Activated T-cell treated with anti-CD3 and anti-CD28 coated beads, Interleukin-2, amount 50 U/mL, for 4 hours (primary cell): Measurements from ENCODE around the gene CSNK1G1. TPM values are rescaled to one million over a fixed set of nuclear protein-coding genes. Genes with fewer than 3 reads are reported as not detected.

Experiments
- ATAC-seq, 2 donors: fragments of 200-7000 bp; cut with Tn5 transposase; one replicate each; pipeline ENCODE4 v1.10.0; 2021
- DNase-seq: peaks from one replicate; pipeline ENCODE4 v3.0.0-alpha.2; 2020
- H3K27me3 Mint-ChIP-seq: one replicate; pipeline ENCODE4 v1.8.0; 2021; ENCODE audit warnings: low read depth, mixed read lengths
- H3K36me3 Mint-ChIP-seq: one replicate; pipeline ENCODE4 v1.8.0; 2022; ENCODE audit warnings: mixed read lengths; ENCODE audit not compliant: insufficient read depth
- H3K4me1 Mint-ChIP-seq: one replicate; pipeline ENCODE4 v1.8.0; 2021; ENCODE audit warnings: low read depth, mixed read lengths
- H3K4me3 Mint-ChIP-seq: one replicate; pipeline ENCODE4 v1.8.0; 2021; ENCODE audit warnings: mild to moderate bottlenecking, moderate library complexity, mixed read lengths
- H3K9me3 Mint-ChIP-seq: one replicate; pipeline ENCODE4 v1.8.0; 2021; ENCODE audit warnings: mixed read lengths
- total RNA-seq, 3 donors: library from RNA; stranded (reverse); gene quantifications; one replicate each; pipeline ENCODE4 v1.2.1, GENCODE V29; 2021

Gene CSNK1G1
- total RNA-seq, 3 donors from 2014 or later, result 24.4 to 27.4 (median 25.1) TPM

DNA sequence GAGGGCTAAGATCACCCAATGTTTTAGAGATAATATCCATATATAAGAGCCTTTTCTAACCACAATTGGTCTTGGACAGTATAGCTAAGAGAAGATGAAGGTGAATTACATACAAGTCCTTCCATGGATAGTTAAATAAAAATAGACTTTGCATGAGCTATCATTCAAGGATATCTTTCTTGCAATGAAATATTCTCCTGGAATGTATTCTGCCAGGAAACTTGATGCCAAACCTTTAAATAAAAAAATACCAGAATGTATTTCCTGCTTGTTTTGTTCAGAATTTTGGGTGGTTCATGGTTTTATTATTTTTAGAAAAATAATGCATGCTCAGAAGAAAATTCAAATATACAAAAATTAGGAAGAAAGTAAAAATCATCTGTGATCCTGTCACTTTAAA, 104.3 kb downstream of the CSNK1G1 start:
- DNase-seq, result no peak
- ATAC-seq, result no peak
- no peak overlapping the region for H3K4me3 Mint-ChIP-seq
- no peaks in the 10 kb centered on the region for H3K27me3 Mint-ChIP-seq
- peaks cover 39% of the 10 kb centered on the region for H3K4me1 Mint-ChIP-seq
- peaks cover 24% of the 10 kb centered on the region for H3K36me3 Mint-ChIP-seq
- H3K9me3 Mint-ChIP-seq, result no peaks in the 10 kb centered on the region

DNA sequence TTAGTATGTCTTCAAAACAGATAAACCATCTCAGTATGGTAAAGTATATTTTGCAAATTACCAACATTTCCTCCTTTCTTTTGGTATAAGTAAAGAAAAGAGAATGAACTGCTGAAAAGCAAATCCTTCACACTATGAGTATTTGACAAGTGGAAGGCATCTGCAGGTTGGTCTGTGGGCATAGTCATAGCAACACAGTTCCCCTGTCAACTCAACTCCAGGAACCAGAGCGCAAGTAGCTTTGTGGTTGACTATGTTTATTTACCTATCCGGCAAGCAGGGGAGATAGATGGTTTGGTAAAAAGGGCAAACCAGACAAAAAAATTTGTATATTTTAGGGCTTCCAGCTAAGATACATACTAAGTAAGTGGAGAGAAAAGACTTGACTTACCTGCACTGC, 104.9 kb downstream of the CSNK1G1 start:
- H3K9me3 Mint-ChIP-seq, result no peaks in the 10 kb centered on the region
- peaks cover 40% of the 10 kb centered on the region for H3K4me1 Mint-ChIP-seq
- ATAC-seq, result no peak
- DNase-seq, result no peak
- no peak overlapping the region for H3K4me3 Mint-ChIP-seq
- H3K36me3 Mint-ChIP-seq, result peaks cover 24% of the 10 kb centered on the region
- no peaks in the 10 kb centered on the region for H3K27me3 Mint-ChIP-seq

DNA sequence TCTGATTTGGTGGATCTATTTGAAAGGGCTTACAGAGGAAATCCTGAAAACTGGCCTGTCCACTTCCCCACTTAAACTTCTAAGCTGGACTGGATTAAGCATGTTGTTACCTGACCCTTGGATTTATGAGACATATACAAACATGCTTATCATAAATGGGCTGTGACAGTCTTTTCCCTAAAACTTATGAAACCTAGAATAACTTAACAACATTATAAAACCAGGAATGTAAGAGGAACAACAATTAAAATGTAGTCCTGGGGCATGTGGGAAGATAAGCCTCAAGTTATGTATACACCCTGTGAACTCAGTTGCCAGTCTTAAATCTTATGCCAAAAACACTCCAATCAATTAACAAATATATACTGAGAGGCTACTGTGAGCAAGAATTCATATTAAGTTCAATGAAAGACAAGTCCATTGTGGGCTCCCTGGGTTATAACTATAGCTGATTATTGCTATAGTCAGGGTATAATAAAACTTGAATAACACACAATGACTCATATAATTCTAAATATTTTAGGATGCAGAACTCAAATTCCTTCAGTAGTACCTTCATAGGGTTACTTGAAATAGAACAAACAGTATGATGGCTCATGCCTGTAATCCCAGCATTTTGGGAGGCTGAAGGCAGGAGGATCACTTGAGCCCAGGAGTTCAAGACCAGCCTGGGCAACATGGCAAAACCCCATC, 105.9 kb downstream of the CSNK1G1 start:
- Mint-ChIP-seq H3K27me3 (no peaks in the 10 kb centered on the region), H3K9me3 (no peaks in the 10 kb centered on the region), H3K36me3 (peaks cover 22% of the 10 kb centered on the region), H3K4me1 (peaks cover 36% of the 10 kb centered on the region), H3K4me3 (no peak overlapping the region)
- DNase-seq (no peak), ATAC-seq (no peak)

DNA sequence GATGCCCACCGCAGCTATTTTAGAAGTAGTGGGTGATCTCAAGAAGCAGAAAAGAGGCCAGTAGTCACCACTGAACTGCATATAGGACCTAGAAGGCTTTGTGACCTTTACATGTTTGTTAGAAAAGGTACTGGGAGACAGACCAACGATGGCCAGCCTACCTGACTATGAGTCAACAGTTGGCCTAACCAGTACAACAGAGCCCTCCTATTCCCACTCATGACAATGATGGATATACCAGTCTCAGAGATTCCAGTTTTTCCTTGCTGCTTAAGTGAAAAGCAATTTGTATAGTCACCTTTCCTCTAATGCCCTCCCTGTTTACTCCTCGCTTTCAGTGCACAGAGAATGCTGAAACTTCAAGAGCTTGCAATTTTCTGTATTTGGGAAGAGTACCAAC, 106.6 kb downstream of the CSNK1G1 start:
- ATAC-seq, result no peak
- H3K4me3 Mint-ChIP-seq, result no peak overlapping the region
- DNase-seq, result no peak
- no peaks in the 10 kb centered on the region for H3K9me3 Mint-ChIP-seq
- H3K36me3 Mint-ChIP-seq, result peaks cover 25% of the 10 kb centered on the region
- H3K27me3 Mint-ChIP-seq, result no peaks in the 10 kb centered on the region
- H3K4me1 Mint-ChIP-seq, result peaks cover 41% of the 10 kb centered on the region

DNA sequence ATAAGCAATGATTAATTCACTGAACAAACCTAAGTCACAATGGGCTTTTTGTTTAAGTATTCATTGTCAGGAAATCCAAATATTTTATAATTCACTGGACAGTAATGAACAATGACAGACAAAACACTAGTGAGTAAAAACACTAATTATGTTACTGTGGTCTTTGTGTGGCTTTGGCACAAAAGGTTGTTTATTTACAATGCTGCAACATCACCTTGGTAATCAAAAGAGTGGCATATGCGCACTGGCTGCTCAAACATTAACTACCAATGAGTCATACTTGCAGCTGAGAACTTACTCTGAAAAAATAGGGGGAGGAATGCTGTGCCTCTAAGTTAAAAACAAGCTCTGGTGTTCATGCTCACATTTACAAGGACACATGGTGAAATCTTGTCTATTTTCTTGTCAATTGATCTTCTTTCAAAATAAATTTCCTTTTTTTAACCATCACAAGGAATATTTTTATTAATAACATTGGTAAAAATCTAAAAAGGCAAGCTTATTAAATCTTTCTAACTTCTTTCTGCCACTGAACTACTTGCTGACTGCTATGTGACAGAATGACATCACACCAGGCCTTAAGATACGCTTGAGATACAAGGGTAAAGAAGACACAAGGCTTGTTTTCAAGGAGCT, 107.9 kb downstream of the CSNK1G1 start:
- peaks cover 41% of the 10 kb centered on the region for H3K4me1 Mint-ChIP-seq
- H3K36me3 Mint-ChIP-seq, result peaks cover 25% of the 10 kb centered on the region
- peak; percentile 52 to 66 for ATAC-seq
- DNase-seq, result no peak
- no peaks in the 10 kb centered on the region for H3K27me3 Mint-ChIP-seq
- H3K4me3 Mint-ChIP-seq, result no peak overlapping the region
- no peaks in the 10 kb centered on the region for H3K9me3 Mint-ChIP-seq

DNA sequence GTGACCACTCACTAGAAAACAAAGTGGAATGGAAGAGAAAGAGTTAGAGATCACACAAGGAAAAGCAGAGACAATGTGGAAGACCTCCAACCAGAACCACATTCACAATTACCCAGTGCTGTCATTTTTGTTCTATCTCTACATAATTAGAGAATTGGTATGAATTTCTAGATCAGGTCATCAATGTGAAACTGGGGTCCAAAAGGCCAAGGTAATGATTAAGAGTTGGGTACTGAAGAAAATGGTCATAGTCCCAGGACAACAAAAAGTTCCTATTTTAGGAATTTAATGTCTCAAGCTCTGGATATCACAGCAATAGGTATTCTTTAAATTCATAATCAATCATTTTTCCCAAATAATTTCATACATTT, 108.5 kb downstream of the CSNK1G1 start:
- Mint-ChIP-seq H3K4me1 (peaks cover 41% of the 10 kb centered on the region), H3K9me3 (no peaks in the 10 kb centered on the region), H3K27me3 (no peaks in the 10 kb centered on the region), H3K36me3 (peaks cover 25% of the 10 kb centered on the region), H3K4me3 (no peak overlapping the region)
- no peak for DNase-seq
- no peak for ATAC-seq

DNA sequence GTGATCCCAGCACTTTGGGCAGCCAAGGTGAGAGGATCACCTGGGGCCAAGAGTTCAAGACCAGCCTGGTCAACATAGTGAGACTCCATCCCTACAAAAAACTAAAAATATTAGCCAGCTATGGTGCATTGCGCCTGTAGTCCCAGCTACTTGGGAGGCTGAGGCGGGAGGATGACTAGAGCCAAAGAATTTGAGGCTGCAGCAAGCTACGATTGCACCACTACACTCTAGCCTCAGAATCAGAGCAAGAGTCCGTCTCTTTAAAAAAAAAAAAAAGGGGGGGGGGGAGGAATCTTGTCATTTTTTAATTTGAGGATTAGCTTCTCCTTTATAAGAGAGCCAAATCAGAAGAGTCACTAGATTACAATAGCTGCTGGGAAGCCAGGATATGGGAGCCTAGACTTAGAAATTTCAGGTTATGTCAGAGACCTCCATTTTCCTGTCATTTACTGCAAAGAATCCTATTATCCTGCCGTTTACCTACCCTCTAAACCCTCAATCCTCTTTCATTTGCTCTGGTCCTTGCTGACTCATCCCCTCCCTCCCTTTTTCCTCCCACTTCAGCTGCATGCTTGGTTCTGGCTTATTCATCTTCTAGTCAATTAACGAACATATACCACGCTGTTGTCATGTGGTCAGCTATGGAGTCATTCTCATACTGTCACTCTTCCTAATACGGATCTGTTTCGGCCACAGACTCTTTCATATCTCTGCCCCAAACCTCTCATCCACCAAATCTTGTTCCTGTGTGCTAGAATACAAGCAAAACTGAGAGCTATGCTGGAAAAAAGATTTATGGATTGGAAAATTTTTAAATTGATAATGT, 109.4 kb downstream of the CSNK1G1 start:
- peak; percentile 92 to 94 for ATAC-seq

DNA sequence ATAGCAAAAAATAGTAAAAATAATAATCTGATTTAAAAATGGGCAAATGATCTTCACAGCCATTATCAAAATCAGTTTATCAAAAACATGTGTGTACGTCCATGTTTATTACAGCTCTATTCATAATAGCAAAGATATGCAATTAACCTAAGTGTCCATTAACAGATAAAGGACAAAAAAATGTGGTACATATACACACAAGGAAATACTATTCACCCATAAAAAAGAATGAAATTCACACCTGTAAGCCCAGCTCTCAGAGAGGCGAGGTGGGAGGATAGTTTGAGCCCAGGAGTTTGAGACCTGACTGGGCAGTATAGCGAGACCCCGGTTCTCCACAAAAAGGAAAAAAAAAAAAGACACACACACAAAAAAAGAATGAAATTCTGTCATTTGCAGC, 110.6 kb downstream of the CSNK1G1 start:
- no peak for DNase-seq
- peaks cover 30% of the 10 kb centered on the region for H3K36me3 Mint-ChIP-seq
- H3K4me1 Mint-ChIP-seq, result peaks cover 46% of the 10 kb centered on the region

More for the DNA sequence above, 109.4 kb downstream of the CSNK1G1 start:
- peaks cover 2% of the 10 kb centered on the region for H3K9me3 Mint-ChIP-seq
- H3K36me3 Mint-ChIP-seq, result peaks cover 33% of the 10 kb centered on the region
- no peaks in the 10 kb centered on the region for H3K27me3 Mint-ChIP-seq
- DNase-seq, result no peak
- peaks cover 43% of the 10 kb centered on the region for H3K4me1 Mint-ChIP-seq
- no peak overlapping the region for H3K4me3 Mint-ChIP-seq

DNA sequence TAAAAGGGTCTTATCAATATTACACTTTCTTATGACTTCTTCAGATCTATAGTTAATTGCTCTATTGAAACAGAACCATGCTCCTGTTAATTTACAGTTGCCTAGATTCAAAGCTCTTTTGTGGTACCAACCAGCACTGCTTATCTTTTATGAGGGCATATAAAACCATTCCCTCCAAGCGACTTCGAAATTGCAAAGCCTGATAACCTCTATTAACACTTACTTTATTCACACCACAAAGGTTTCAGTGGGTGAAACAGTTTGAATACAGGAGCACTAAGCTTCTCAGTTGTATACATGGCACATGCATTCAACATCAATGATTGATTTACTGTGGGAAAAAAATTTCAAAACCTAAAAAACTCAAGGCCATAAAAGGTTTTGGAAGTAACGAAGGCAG, 118.3 kb downstream of the CSNK1G1 start:
- peaks cover 39% of the 10 kb centered on the region for H3K4me1 Mint-ChIP-seq
- no peak for DNase-seq
- H3K27me3 Mint-ChIP-seq, result no peaks in the 10 kb centered on the region
- H3K9me3 Mint-ChIP-seq, result peaks cover 4% of the 10 kb centered on the region
- no peak overlapping the region for H3K4me3 Mint-ChIP-seq
- peaks cover 14% of the 10 kb centered on the region for H3K36me3 Mint-ChIP-seq
- no peak for ATAC-seq

More for the DNA sequence above, 110.6 kb downstream of the CSNK1G1 start:
- ATAC-seq, result no peak
- Mint-ChIP-seq H3K27me3 (no peaks in the 10 kb centered on the region), H3K4me3 (no peak overlapping the region), H3K9me3 (peaks cover 4% of the 10 kb centered on the region)

DNA sequence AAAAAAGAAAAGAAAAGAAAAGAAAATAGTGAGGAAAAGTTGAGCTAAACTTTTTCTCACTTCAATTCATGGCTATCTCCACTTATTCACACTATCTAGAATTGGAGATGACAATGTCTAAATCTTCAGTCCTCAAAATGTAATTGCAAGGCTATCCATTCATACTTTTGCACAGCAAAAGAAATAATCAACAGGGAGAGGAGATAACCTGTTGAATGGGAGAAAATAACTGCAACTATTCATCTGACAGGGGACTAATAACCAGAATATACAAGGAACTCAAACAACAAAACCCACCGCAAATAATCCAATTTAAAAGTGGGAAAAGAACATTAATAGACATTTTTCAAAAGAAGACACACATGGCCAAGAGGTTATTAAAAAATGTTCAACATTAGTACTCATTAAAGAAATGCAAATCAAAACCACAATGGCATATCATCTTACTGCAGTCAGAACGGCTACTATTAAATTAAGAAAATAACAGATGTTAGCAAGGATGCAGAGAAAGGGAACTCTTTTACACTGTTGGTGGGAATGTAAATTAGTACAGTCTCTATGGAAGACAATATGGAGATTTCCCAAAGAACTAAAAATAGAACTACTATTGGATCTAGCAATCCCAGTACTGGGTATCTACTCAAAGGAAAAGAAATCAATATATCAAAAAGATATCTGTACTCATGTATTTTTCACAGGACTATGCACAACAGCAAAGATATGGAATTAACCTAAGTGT, 119.6 kb downstream of the CSNK1G1 start:
- Mint-ChIP-seq H3K4me3 (no peak overlapping the region), H3K9me3 (no peaks in the 10 kb centered on the region), H3K27me3 (no peaks in the 10 kb centered on the region), H3K36me3 (peaks cover 5% of the 10 kb centered on the region), H3K4me1 (peaks cover 35% of the 10 kb centered on the region)
- DNase-seq (no peak), ATAC-seq (no peak)

DNA sequence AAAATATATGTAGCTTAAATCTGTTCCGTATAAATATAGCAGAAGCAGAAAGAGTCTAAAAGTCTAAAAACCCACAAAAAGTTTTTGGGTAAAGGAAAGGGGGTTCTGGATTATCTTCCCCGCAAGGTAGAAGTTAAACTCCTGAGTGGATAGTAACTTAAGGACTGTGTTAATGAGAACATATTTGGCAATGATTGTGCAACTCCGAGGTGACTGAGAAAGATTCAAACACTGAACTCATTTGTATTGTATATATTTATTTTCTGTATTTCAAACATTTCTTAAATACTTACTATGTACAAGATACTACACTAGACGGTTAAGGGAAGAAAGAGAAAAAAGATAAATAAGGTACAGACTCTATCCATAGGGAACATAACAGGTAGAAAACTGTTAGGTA, 120.4 kb downstream of the CSNK1G1 start:
- ATAC-seq (no peak), DNase-seq (no peak)
- Mint-ChIP-seq H3K4me3 (no peak overlapping the region), H3K27me3 (no peaks in the 10 kb centered on the region), H3K4me1 (peaks cover 31% of the 10 kb centered on the region), H3K36me3 (peaks cover 5% of the 10 kb centered on the region), H3K9me3 (no peaks in the 10 kb centered on the region)

DNA sequence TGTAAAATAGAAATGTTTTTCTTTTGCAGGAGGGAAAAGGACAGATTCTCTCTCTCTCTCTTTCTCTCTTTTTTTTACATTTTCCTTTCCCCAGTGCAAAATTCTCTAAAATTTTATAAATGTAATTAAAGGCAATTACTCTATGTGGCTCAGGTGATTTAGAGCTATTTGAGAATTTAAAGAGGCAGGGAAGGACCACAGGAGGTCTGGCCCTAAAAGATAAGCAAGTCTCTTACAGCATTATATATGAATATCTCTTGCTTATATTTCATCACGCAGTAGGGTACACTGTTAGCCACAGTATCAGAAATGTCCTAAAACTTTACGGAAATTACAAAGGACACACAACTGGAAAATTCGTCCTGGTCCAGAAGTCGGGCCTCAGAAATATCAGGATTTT, 122.7 kb downstream of the CSNK1G1 start:
- no peak overlapping the region for H3K4me3 Mint-ChIP-seq
- DNase-seq, result no peak
- ATAC-seq, result no peak
- no peaks in the 10 kb centered on the region for H3K27me3 Mint-ChIP-seq
- no peaks in the 10 kb centered on the region for H3K9me3 Mint-ChIP-seq
- H3K36me3 Mint-ChIP-seq, result peaks cover 3% of the 10 kb centered on the region
- H3K4me1 Mint-ChIP-seq, result peaks cover 23% of the 10 kb centered on the region

DNA sequence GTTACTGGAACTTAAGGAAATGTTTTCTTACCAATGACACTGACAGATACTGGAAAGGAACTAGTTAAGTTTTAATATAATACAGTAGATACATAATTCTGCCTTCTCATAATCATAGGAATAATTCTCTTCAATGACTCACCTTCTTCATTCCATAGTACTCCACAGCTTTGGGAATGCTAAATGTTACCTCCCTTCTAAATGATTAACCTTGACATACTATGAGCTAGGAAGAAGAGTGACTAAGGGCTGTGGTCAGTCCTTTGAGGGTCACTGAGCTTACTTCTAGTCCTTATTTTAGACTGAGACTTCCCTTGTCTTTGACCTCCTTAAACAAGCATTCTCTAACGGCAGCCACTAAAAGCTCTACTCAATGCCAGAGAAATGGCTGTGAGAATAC, 123.6 kb downstream of the CSNK1G1 start:
- ATAC-seq (no peak), DNase-seq (no peak)
- H3K27me3 Mint-ChIP-seq, result no peaks in the 10 kb centered on the region
- no peaks in the 10 kb centered on the region for H3K9me3 Mint-ChIP-seq
- H3K4me3 Mint-ChIP-seq, result no peak overlapping the region
- peaks cover 4% of the 10 kb centered on the region for H3K36me3 Mint-ChIP-seq
- peaks cover 18% of the 10 kb centered on the region for H3K4me1 Mint-ChIP-seq

DNA sequence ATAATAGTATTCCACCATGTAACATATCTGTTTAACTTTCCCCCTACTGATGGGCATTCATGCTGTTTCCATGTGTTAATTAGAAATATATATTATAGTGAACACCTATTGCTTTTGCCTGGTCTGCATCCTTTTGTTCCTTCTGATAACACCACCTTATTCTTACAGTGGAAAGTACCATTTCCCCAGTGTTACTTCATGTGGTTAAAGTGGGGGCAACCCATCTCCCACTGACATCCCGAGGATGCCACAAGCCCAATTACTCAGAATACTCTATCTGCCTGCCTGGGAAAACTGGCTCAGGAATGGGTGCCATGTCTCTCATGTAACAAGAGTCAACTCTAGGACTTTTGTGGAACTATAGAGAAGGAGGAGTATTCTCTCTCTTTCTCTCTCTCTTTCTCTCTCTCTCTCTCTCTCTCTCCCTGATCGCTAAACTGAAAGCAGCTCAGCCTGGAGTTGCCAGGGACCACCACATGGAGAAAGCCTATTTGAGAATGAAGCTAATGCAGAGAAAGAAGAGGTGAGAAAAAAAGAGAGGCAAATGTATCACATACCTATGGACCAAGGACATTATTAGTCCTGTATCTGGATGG, 126.7 kb downstream of the CSNK1G1 start:
- H3K4me3 Mint-ChIP-seq, result no peak overlapping the region
- ATAC-seq (no peak), DNase-seq (no peak)
- no peaks in the 10 kb centered on the region for H3K27me3 Mint-ChIP-seq
- no peaks in the 10 kb centered on the region for H3K9me3 Mint-ChIP-seq
- peaks cover 14% of the 10 kb centered on the region for H3K36me3 Mint-ChIP-seq
- H3K4me1 Mint-ChIP-seq, result peaks cover 8% of the 10 kb centered on the region
